Activated CD4-positive, alpha-beta T cell treated with anti-CD3 and anti-CD28 coated beads for 4 hours (primary cell): ENCODE data around the gene ELL2.
"Not testable (repeated sequence)": the region's sequence is repeated elsewhere in the genome, so short reads cannot be mapped to it uniquely, and the experiment has no call there.

Experiments used
- DNase-seq, 2 donors: peaks; one replicate each; pipeline ENCODE4 v3.0.0-alpha.2; 2020

The ELL2 gene

GRCh38 chr5:95856501-95856981 lies 105.1 kb downstream of the ELL2 start:
- DNase-seq, result no peak

- DNase-seq, result no peak
These were observed 108.2 kb downstream of the ELL2 start for GRCh38 chr5:95853490-95853889.

- no peak for DNase-seq
These were observed 109.1 kb downstream of the ELL2 start for GRCh38 chr5:95852567-95852966.

GRCh38 chr5:95851141-95851540 lies 110.5 kb downstream of the ELL2 start:
- not testable (repeated sequence) for DNase-seq

GRCh38 chr5:95850391-95850894 lies 111.2 kb downstream of the ELL2 start:
- no peak for DNase-seq

- no peak for DNase-seq
These were observed 113.0 kb downstream of the ELL2 start for GRCh38 chr5:95848701-95849100.

- DNase-seq, result no peak
These were observed 114.4 kb downstream of the ELL2 start for GRCh38 chr5:95847261-95847592.

- DNase-seq, result peak; percentile 61 to 71
These were observed 114.9 kb downstream of the ELL2 start for GRCh38 chr5:95846554-95847260.

GRCh38 chr5:95845391-95845790 lies 116.3 kb downstream of the ELL2 start:
- no peak for DNase-seq

GRCh38 chr5:95843733-95844223 lies 117.9 kb downstream of the ELL2 start:
- DNase-seq, result no peak

GRCh38 chr5:95842854-95843544 lies 118.7 kb downstream of the ELL2 start:
- DNase-seq, result peak; percentile 58 to 60

- DNase-seq, result no peak
These were observed 119.5 kb downstream of the ELL2 start for GRCh38 chr5:95841914-95842812.

GRCh38 chr5:95840956-95841705 lies 120.5 kb downstream of the ELL2 start:
- DNase-seq, result no peak

- no peak for DNase-seq
These were observed 122.0 kb downstream of the ELL2 start for GRCh38 chr5:95839658-95840057.

- no peak for DNase-seq
These were observed 123.1 kb downstream of the ELL2 start for GRCh38 chr5:95838556-95838955.

GRCh38 chr5:95838001-95838520 lies 123.6 kb downstream of the ELL2 start:
- no peak for DNase-seq

- no peak for DNase-seq
These were observed 124.2 kb downstream of the ELL2 start for GRCh38 chr5:95837492-95837891.

- not testable (repeated sequence) for DNase-seq
These were observed 124.7 kb downstream of the ELL2 start for GRCh38 chr5:95836971-95837370.

GRCh38 chr5:95836544-95836943 lies 125.1 kb downstream of the ELL2 start:
- DNase-seq, result no peak

GRCh38 chr5:95835682-95836385 lies 125.8 kb downstream of the ELL2 start:
- DNase-seq, result peak; percentile 32 to 41
